Upper lobe of left lung (tissue), 6 donors: ENCODE data around the gene CPEB2. TPM values are rescaled to one million over a fixed set of nuclear protein-coding genes. Genes with fewer than 3 reads are reported as not detected.

Experiments used
- ATAC-seq, 2 donors: fragments of 200-7000 bp; cut with Tn5 transposase; one replicate each; pipeline ENCODE4 v1.9.1; 2022; ENCODE audit warnings: mild to moderate bottlenecking in 2 of 2, moderate library complexity in 2 of 2; ENCODE audit not compliant: low FRiP score in 2 of 2
- DNase-seq, 2 donors: peaks; one replicate each; pipeline ENCODE4 v3.0.0-alpha.2; 2019 to 2020
- H3K27ac ChIP-seq, 4 donors: fragments of 200-600 bp; sonication (generic); one replicate each; pipeline ENCODE4 v1.5.1; 2016 to 2019
- H3K27me3 ChIP-seq, 4 donors: fragments of 200-600 bp; sonication (generic); one replicate each; pipeline ENCODE4 v1.5.1; 2017 to 2019
- H3K36me3 ChIP-seq, 4 donors: fragments of 200-600 bp; sonication (generic); one replicate each; pipeline ENCODE4 v1.5.1; 2016 to 2019
- H3K4me1 ChIP-seq, 4 donors: fragments of 200-600 bp; sonication (generic); one replicate each; pipeline ENCODE4 v1.5.1; 2018 to 2019
- H3K4me3 ChIP-seq, 4 donors: fragments of 200-600 bp; sonication (generic); one replicate each; pipeline ENCODE4 v1.5.1; 2017 to 2019; ENCODE audit warnings: mild to moderate bottlenecking in 2 of 4, moderate library complexity in 1 of 4
- H3K9me3 ChIP-seq, 4 donors: fragments of 200-600 bp; sonication (generic); one replicate each; pipeline ENCODE4 v1.5.1; 2018 to 2019
- EP300 ChIP-seq, 4 donors: sonication (generic); formaldehyde crosslinking; IDR thresholded peaks; one replicate each; pipeline ENCODE4 v1.5.1; 2017; ENCODE audit warnings: antibody characterized with exemption in 4 of 4, control low read depth in 2 of 4
- POLR2A ChIP-seq, 4 donors: fragments of 450-650 bp; IDR thresholded peaks; one replicate each; pipeline ENCODE4 v1.5.1; 2016 to 2017; ENCODE audit warnings: antibody characterized with exemption in 4 of 4, mild to moderate bottlenecking in 2 of 4
- POLR2AphosphoS5 ChIP-seq, 2 donors: sonication (generic); formaldehyde crosslinking; IDR thresholded peaks; one replicate each; pipeline ENCODE4 v1.5.1; 2017; ENCODE audit warnings: antibody characterized with exemption in 2 of 2
- WGBS, 2 donors: methylation state at CpG; one replicate each; pipeline ENCODE4 v1.1.5; 2017 to 2018; 5-methylcytosine and 5-hydroxymethylcytosine counted together
- total RNA-seq, 6 donors: library from RNA; depleted of rRNA in 4 of 6; stranded (reverse); fragments of >200 nt in 4 of 6; gene quantifications; one replicate each; pipeline versions ENCODE4 v1.1.0 to v1.2.1, GENCODE V29; 2016 to 2021
- TF ChIP-seq, protein P1 (sequence below), 6 experiments: fragments of 450-650 bp in 4 of 6; fragments of 200-600 bp in 2 of 6; sonication (generic) in 2 of 6; IDR thresholded peaks; one replicate each; pipeline ENCODE4 v1.5.1; 2016 to 2019; ENCODE audit warnings: antibody characterized with exemption in 6 of 6
- donor health status: DM: no; HTN: no; CAD: no; lungs with moderate emphysema.
- donor health status: DM: no; HTN: yes; CAD: no; lungs with severe emphysema.

CPEB2 gene
- total RNA-seq, 6 donors from 2014 or later: 9.3 to 44.6 (median 22.9) TPM

DNA sequence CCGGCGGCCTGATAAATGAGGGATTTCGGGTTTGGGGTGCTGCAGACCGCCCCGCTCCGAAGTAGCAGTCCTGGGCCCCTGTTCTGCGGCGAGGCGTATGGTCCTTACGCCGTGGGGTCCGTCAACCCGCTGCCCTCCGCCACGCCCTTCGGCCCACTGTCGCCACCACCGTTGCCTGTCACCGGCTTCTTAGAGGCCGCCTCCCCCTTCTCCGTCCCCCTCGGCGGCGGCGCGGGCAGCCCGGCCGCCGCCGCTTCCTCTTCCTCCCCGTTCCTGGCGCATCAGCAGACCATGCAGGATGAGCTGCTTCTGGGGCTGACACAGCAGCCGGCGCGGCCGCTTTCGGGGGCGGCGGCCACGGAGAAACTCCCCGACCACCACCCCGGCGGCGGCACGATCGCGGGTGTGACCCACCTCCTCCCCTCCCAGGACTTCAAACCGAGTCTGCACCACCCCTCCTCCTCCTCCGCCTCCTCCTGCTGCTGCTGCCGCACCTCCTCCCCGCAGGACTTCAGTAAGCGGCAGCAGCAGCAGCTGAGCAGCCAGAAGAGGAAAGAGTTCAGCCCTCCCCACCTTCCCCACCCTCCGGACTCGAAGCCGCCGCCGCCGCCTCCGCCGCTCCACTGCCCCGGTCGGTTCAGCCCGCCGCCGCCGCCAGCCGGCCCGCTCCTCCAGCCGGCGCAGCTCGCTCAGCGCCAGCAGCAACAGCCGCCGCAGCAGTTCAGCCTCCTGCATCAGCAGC lies 549 bp downstream of the CPEB2 start:
- peak overlapping the region; percentile 72 to 92 (median 92) for H3K4me3 ChIP-seq
- DNase-seq (peak; percentile 79 to 95), ATAC-seq (peak; percentile 67 to 73)
- H3K36me3 ChIP-seq: peaks cover 0 to 3% (median 1%) of the 10 kb centered on the region in 4 donors
- 0 to 1% methylated on average over 19 to 44 of the region's 74 CpGs for WGBS, 2 donors
- no peaks in the 10 kb centered on the region for H3K9me3 ChIP-seq
- no peaks in the 10 kb centered on the region for H3K27me3 ChIP-seq
- no peak for TF ChIP-seq EP300 (IDR thresholded peaks at IDR 0.05)
- TF ChIP-seq POLR2AphosphoS5 (IDR thresholded peaks at IDR 0.05): peak in 1 of 2 donors; percentile 4
- TF ChIP-seq, protein P1, sequence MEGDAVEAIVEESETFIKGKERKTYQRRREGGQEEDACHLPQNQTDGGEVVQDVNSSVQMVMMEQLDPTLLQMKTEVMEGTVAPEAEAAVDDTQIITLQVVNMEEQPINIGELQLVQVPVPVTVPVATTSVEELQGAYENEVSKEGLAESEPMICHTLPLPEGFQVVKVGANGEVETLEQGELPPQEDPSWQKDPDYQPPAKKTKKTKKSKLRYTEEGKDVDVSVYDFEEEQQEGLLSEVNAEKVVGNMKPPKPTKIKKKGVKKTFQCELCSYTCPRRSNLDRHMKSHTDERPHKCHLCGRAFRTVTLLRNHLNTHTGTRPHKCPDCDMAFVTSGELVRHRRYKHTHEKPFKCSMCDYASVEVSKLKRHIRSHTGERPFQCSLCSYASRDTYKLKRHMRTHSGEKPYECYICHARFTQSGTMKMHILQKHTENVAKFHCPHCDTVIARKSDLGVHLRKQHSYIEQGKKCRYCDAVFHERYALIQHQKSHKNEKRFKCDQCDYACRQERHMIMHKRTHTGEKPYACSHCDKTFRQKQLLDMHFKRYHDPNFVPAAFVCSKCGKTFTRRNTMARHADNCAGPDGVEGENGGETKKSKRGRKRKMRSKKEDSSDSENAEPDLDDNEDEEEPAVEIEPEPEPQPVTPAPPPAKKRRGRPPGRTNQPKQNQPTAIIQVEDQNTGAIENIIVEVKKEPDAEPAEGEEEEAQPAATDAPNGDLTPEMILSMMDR (IDR thresholded peaks at IDR 0.05): peak in 1 of 6 experiments; percentile 10
- peak in 2 of 4 donors; percentile 45 to 73 for TF ChIP-seq POLR2A (IDR thresholded peaks at IDR 0.05)
- H3K4me1 ChIP-seq: peaks cover 13 to 31% (median 20%) of the 10 kb centered on the region in 4 donors
- peak overlapping the region; percentile 99 to 100 (median 100) for H3K27ac ChIP-seq

DNA sequence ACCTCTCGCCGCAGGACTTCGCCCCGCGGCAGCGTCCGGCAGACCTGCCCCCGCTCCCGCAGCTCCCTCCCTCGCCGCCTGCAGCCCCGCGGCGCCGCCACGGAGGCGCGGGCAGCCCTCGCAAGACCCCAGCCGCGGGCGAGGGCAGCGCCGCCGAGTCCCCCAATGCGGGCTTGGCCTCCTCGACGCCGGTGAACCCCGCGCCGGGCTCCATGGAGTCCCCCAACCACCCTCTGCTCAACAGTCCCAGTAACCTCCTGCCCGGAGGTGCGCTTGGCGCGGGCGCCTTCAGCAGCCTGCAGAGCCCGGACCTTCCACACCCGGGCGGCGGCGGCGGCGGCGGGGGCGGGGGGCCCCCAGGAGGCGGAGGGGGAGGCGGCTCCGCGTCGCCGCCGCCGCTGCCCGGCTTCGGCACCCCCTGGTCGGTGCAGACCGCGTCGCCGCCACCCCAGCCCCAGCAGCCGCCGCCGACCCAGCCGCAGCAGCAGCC lies 1.2 kb downstream of the CPEB2 start:
- Histone ChIP-seq H3K4me1 (peaks cover 13 to 35% (median 21%) of the 10 kb centered on the region in 4 donors), H3K36me3 (peaks cover 0 to 9% (median 4%) of the 10 kb centered on the region in 4 donors), H3K27ac (peak overlapping the region; percentile 99 to 100 (median 100)), H3K27me3 (no peaks in the 10 kb centered on the region), H3K9me3 (no peaks in the 10 kb centered on the region), H3K4me3 (peak overlapping the region; percentile 72 to 92 (median 92))
- no peak for TF ChIP-seq POLR2AphosphoS5 (IDR thresholded peaks at IDR 0.05)
- TF ChIP-seq, protein P1 (IDR thresholded peaks at IDR 0.05): peak in 2 of 6 experiments; percentile 4 to 28
- ATAC-seq (no peak), DNase-seq (peak; percentile 37 to 95)
- no CpG with 5 or more reads among the region's 65 CpGs for WGBS, 2 donors

- peak overlapping the region; percentile 99 to 100 (median 100) for H3K27ac ChIP-seq
- 0% methylated on average over 1 to 89 of the region's 109 CpGs for WGBS, 2 donors
- ATAC-seq (peak in 1 of 2 donors; percentile 1), DNase-seq (peak; percentile 52 to 94)
- peaks cover 0 to 14% (median 4%) of the 10 kb centered on the region in 4 donors for H3K36me3 ChIP-seq
- peak overlapping the region; percentile 75 to 92 (median 92) for H3K4me3 ChIP-seq
- H3K9me3 ChIP-seq: no peaks in the 10 kb centered on the region
- peaks cover 13 to 35% (median 21%) of the 10 kb centered on the region in 4 donors for H3K4me1 ChIP-seq
- H3K27me3 ChIP-seq: no peaks in the 10 kb centered on the region
- no peak for TF ChIP-seq EP300 (IDR thresholded peaks at IDR 0.05)
- TF ChIP-seq POLR2A (IDR thresholded peaks at IDR 0.05): no peak
- TF ChIP-seq, protein P1 (IDR thresholded peaks at IDR 0.05): no peak
- no peak for TF ChIP-seq POLR2AphosphoS5 (IDR thresholded peaks at IDR 0.05)
These were observed 1.8 kb downstream of the CPEB2 start for GRCh38 chr4:15003891-15004738.

DNA sequence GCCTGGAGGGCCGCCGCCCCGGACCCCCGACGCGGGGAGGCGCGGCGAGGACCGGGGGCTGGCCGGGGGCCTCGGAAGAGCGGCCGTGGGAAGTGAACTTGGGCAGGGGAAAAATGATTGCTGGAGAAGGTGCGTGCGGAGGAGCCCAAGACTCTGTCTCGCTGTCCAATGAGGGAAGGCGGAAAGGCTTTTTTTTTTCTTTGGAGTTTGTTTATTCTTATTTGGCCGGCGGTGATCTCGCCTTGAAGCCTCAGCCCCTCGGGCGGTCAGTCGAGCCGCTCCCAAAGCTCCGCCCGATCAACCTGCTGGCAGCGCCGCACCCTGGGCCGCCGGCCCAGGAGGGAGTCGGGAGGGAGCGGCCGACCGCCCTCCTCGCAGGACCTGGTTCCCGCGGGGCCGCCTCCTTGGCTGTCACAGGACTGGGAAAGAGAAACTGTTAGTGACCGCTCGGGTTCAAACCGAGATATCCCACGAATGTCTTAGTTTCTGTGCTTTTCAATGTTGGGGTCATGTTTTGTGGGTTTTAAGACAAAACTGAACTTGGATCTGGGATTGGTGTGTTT lies 2.5 kb downstream of the CPEB2 start:
- H3K9me3 ChIP-seq: no peaks in the 10 kb centered on the region
- no peaks in the 10 kb centered on the region for H3K27me3 ChIP-seq
- 0% methylated on average over 30 to 38 of the region's 43 CpGs for WGBS, 2 donors
- ATAC-seq: peak; percentile 37 to 76
- TF ChIP-seq POLR2AphosphoS5 (IDR thresholded peaks at IDR 0.05) (peak in 1 of 2 donors; percentile 86), POLR2A (IDR thresholded peaks at IDR 0.05) (peak in 3 of 4 donors; percentile 52 to 81 (median 75)), EP300 (IDR thresholded peaks at IDR 0.05) (no peak)
- TF ChIP-seq, protein P1 (IDR thresholded peaks at IDR 0.05): no peak
- peak; percentile 90 to 95 for DNase-seq
- H3K4me3 ChIP-seq: peak overlapping the region; percentile 75 to 92 (median 92)
- H3K4me1 ChIP-seq: peaks cover 16 to 42% (median 24%) of the 10 kb centered on the region in 4 donors
- H3K27ac ChIP-seq: peak overlapping the region; percentile 99 to 100 (median 100)
- H3K36me3 ChIP-seq: peaks cover 0 to 18% (median 4%) of the 10 kb centered on the region in 4 donors
